Measurements from ENCODE around the gene NGDN.

NGDN gene

GRCh38 chr14:23512156-23512555 lies 42.7 kb downstream of the NGDN start:
- no peaks in the 10 kb centered on the region for H3K36me3 ChIP-seq (ENCODE audit: insufficient read depth, low read length)
- H3K9me2 ChIP-seq (ENCODE audit: low read depth, low read length) = no peaks in the 10 kb centered on the region
- H3K4me1 ChIP-seq (ENCODE audit: insufficient read depth, low read length, severe bottlenecking) = no peaks in the 10 kb centered on the region
- H3K27me3 ChIP-seq (ENCODE audit: insufficient read depth, low read length) = no peaks in the 10 kb centered on the region
- TF ChIP-seq CTCF (IDR thresholded peaks at IDR 0.05; ENCODE audit: low read length) (no peak), EZH2 (IDR thresholded peaks at IDR 0.05; ENCODE audit: borderline replicate concordance, low read length) (no peak)
- H3K9ac ChIP-seq (ENCODE audit: low read length) = no peak overlapping the region
- H3F3A ChIP-seq (ENCODE audit: insufficient read depth, low read length) = no peaks in the 10 kb centered on the region
- H2AFZ ChIP-seq (ENCODE audit: low read length) = no peak overlapping the region
- H3K4me2 ChIP-seq (ENCODE audit: low read length) = no peak overlapping the region
- H3K79me2 ChIP-seq (ENCODE audit: insufficient read depth, low read length) = no peaks in the 10 kb centered on the region
- H3K27ac ChIP-seq (ENCODE audit: low read depth, low read length, poor library complexity, severe bottlenecking) = no peak overlapping the region
- no peak overlapping the region for H3K4me3 ChIP-seq (ENCODE audit: low read depth, low read length, poor library complexity, severe bottlenecking)
- H4K20me1 ChIP-seq (ENCODE audit: insufficient read depth, low read length) = no peaks in the 10 kb centered on the region
- no peaks in the 10 kb centered on the region for H3K9me3 ChIP-seq (ENCODE audit: low read length)

GRCh38 chr14:23513005-23513817 lies 43.7 kb downstream of the NGDN start:
- Histone ChIP-seq H3K27ac (ENCODE audit: low read depth, low read length, poor library complexity, severe bottlenecking) (no peak overlapping the region), H3F3A (ENCODE audit: insufficient read depth, low read length) (no peaks in the 10 kb centered on the region), H3K9me3 (ENCODE audit: low read length) (no peaks in the 10 kb centered on the region), H3K36me3 (ENCODE audit: insufficient read depth, low read length) (no peaks in the 10 kb centered on the region), H3K9ac (ENCODE audit: low read length) (no peak overlapping the region), H4K20me1 (ENCODE audit: insufficient read depth, low read length) (no peaks in the 10 kb centered on the region), H3K4me3 (ENCODE audit: low read depth, low read length, poor library complexity, severe bottlenecking) (no peak overlapping the region), H3K9me2 (ENCODE audit: low read depth, low read length) (no peaks in the 10 kb centered on the region), H3K27me3 (ENCODE audit: insufficient read depth, low read length) (0 out of 2 replicates have a peak, but pooled peaks cover 3% of the 10 kb centered on the region), H3K4me1 (ENCODE audit: insufficient read depth, low read length, severe bottlenecking) (no peaks in the 10 kb centered on the region), H2AFZ (ENCODE audit: low read length) (no peak overlapping the region), H3K79me2 (ENCODE audit: insufficient read depth, low read length) (no peaks in the 10 kb centered on the region), H3K4me2 (ENCODE audit: low read length) (no peak overlapping the region)
- TF ChIP-seq EZH2 (IDR thresholded peaks at IDR 0.05; ENCODE audit: borderline replicate concordance, low read length) (no peak), CTCF (IDR thresholded peaks at IDR 0.05; ENCODE audit: low read length) (no peak)

GRCh38 chr14:23513818-23514643 lies 44.5 kb downstream of the NGDN start:
- Histone ChIP-seq H3F3A (ENCODE audit: insufficient read depth, low read length) (no peaks in the 10 kb centered on the region), H3K36me3 (ENCODE audit: insufficient read depth, low read length) (no peaks in the 10 kb centered on the region), H3K4me1 (ENCODE audit: insufficient read depth, low read length, severe bottlenecking) (no peaks in the 10 kb centered on the region), H2AFZ (ENCODE audit: low read length) (no peak overlapping the region), H4K20me1 (ENCODE audit: insufficient read depth, low read length) (no peaks in the 10 kb centered on the region), H3K4me2 (ENCODE audit: low read length) (no peak overlapping the region), H3K9me3 (ENCODE audit: low read length) (no peaks in the 10 kb centered on the region), H3K9ac (ENCODE audit: low read length) (no peak overlapping the region), H3K27ac (ENCODE audit: low read depth, low read length, poor library complexity, severe bottlenecking) (no peak overlapping the region), H3K27me3 (ENCODE audit: insufficient read depth, low read length) (0 out of 2 replicates have a peak, but pooled peaks cover 3% of the 10 kb centered on the region), H3K79me2 (ENCODE audit: insufficient read depth, low read length) (no peaks in the 10 kb centered on the region), H3K9me2 (ENCODE audit: low read depth, low read length) (no peaks in the 10 kb centered on the region), H3K4me3 (ENCODE audit: low read depth, low read length, poor library complexity, severe bottlenecking) (no peak overlapping the region)
- TF ChIP-seq CTCF (IDR thresholded peaks at IDR 0.05; ENCODE audit: low read length) = no peak
- TF ChIP-seq EZH2 (IDR thresholded peaks at IDR 0.05; ENCODE audit: borderline replicate concordance, low read length) = no peak

Measured in OCI-LY1 (cell line).